H1 (cell line): Measurements from ENCODE around the gene SLTM. TPM values are rescaled to one million over a fixed set of nuclear protein-coding genes. Genes with fewer than 3 reads are reported as not detected.

ENCODE experiments used
- CTCF ChIA-PET: fragments of 300-600 bp; sonication (Branson Sonifier 250); formaldehyde crosslinking; loops from one replicate; lab custom pipeline; 2021; ENCODE audit not compliant: partially characterized antibody; lab: Charles Lee
- POLR2A ChIA-PET: fragments of 300-600 bp; sonication (Branson Sonifier 250); formaldehyde crosslinking; loops from one replicate; lab custom pipeline; 2021; ENCODE audit warnings: inconsistent platforms; ENCODE audit not compliant: partially characterized antibody; lab: Charles Lee
- DNase-seq, 2 experiments: peaks; one replicate each; pipeline versions ENCODE4 v3.0.0 to v3.0.0-alpha.2; 2010 to 2022; ENCODE audit warnings: low spot score in 2 of 2, low read depth in 1 of 2, mixed read lengths in 1 of 2
- FAIRE-seq: peaks from 2 replicates; lab custom pipeline; 2011; peaks lifted over from hg19 to GRCh38; lab: Jason Lieb, UNC
- H2AFZ ChIP-seq: 2 replicates; pipeline ENCODE4 v1.8.1; 2012; ENCODE audit warnings: low read length, inconsistent platforms
- H2AK5ac ChIP-seq: 2 replicates; pipeline ENCODE4 v1.6.1; 2013; ENCODE audit warnings: low read depth, low read length
- H2BK120ac ChIP-seq: replicated peaks from 2 replicates; pipeline ENCODE3; 2013; ENCODE audit warnings: low read depth, low read length, inconsistent platforms
- H2BK12ac ChIP-seq: 2 replicates; pipeline ENCODE4 v1.6.1; 2013; ENCODE audit warnings: low read depth, low read length
- H2BK15ac ChIP-seq: 2 replicates; pipeline ENCODE4 v1.6.1; 2013; ENCODE audit warnings: low read length
- H2BK20ac ChIP-seq: 2 replicates; pipeline ENCODE4 v1.6.1; 2013; ENCODE audit warnings: low read length
- H2BK5ac ChIP-seq: 2 replicates; pipeline ENCODE4 v1.6.1; 2013; ENCODE audit warnings: low read depth, low read length
- H3K14ac ChIP-seq: 2 replicates; pipeline ENCODE4 v1.6.1; 2013; ENCODE audit warnings: inconsistent platforms; ENCODE audit not compliant: insufficient read length
- H3K18ac ChIP-seq: 2 replicates; pipeline ENCODE4 v1.6.1; 2013; ENCODE audit warnings: low read length; ENCODE audit errors: extremely low read depth
- H3K23ac ChIP-seq: 2 replicates; pipeline ENCODE4 v1.6.1; 2013; ENCODE audit warnings: inconsistent platforms; ENCODE audit not compliant: insufficient read length
- H3K23me2 ChIP-seq: 2 replicates; pipeline ENCODE4 v1.6.1; 2013; ENCODE audit warnings: low read depth, low read length
- H3K27ac ChIP-seq: 2 replicates; pipeline ENCODE4 v1.6.1; 2011; ENCODE audit warnings: low read depth, low read length, inconsistent platforms
- H3K27me3 ChIP-seq, 4 experiments: replicated peaks in 1 of 4; 1 replicate in 1 of 4; 2 replicates in 3 of 4; pipeline versions ENCODE4 v1.6.1 to v1.8.1; 2011 to 2013; ENCODE audit warnings: low read length in 3 of 4, mild to moderate bottlenecking in 3 of 4, inconsistent platforms in 2 of 4, mixed read lengths in 2 of 4, moderate library complexity in 1 of 4; ENCODE audit not compliant: control insufficient read depth in 3 of 4, insufficient read depth in 3 of 4; ENCODE audit errors: extremely low read depth in 1 of 4
- H3K36me3 ChIP-seq, 4 experiments: 2 replicates each; pipeline versions ENCODE4 v1.6.1 to v1.8.1; 2011 to 2013; ENCODE audit warnings: mild to moderate bottlenecking in 4 of 4, low read length in 3 of 4, moderate library complexity in 2 of 4, control low read depth in 1 of 4, inconsistent platforms in 1 of 4; ENCODE audit not compliant: insufficient read depth in 4 of 4, control insufficient read depth in 2 of 4
- H3K4ac ChIP-seq: replicated peaks from 2 replicates; pipeline ENCODE3; 2013; ENCODE audit warnings: low read length, low read depth, mixed read lengths, inconsistent platforms; ENCODE audit not compliant: insufficient read length
- H3K4me1 ChIP-seq, 4 experiments: replicated peaks in 1 of 4; 1 replicate in 1 of 4; 2 replicates in 3 of 4; pipeline versions ENCODE4 v1.6.1 to v1.8.1; 2011 to 2013; ENCODE audit warnings: low read length in 3 of 4, inconsistent platforms in 2 of 4, mixed read lengths in 1 of 4; ENCODE audit not compliant: insufficient read depth in 4 of 4, control insufficient read depth in 3 of 4
- H3K4me2 ChIP-seq, 2 experiments: 2 replicates each; pipeline versions ENCODE4 v1.6.1 to v1.8.1; 2011 to 2013; ENCODE audit warnings: low read depth in 2 of 2, low read length in 2 of 2, control low read depth in 1 of 2, inconsistent platforms in 1 of 2, mild to moderate bottlenecking in 1 of 2; ENCODE audit not compliant: insufficient read depth in 1 of 2
- H3K4me3 ChIP-seq, 4 experiments: fragments of 200-600, 300-600 bp in 1 of 4; sonication (generic), shearing (Covaris generic), sonication (Bioruptor Twin) in 1 of 4; 2 replicates each; pipeline versions ENCODE4 v1.5.1 to v1.8.1; 2011 to 2016; ENCODE audit warnings: low read length in 4 of 4, low read depth in 3 of 4, control low read depth in 2 of 4, inconsistent platforms in 2 of 4, mild to moderate bottlenecking in 2 of 4, mixed read lengths in 1 of 4, moderate library complexity in 1 of 4; ENCODE audit not compliant: insufficient read depth in 2 of 4; ENCODE audit errors: extremely low read depth in 1 of 4
- H3K56ac ChIP-seq: replicated peaks from 2 replicates; pipeline ENCODE3; 2013; ENCODE audit warnings: low read depth, mild to moderate bottlenecking, mixed read lengths, low read length, inconsistent platforms; ENCODE audit not compliant: insufficient read length
- H3K79me1 ChIP-seq: 2 replicates; pipeline ENCODE4 v1.6.1; 2013; ENCODE audit warnings: low read depth, low read length, control low read depth
- H3K79me2 ChIP-seq, 2 experiments: 2 replicates each; pipeline versions ENCODE4 v1.6.1 to v1.8.1; 2012 to 2013; ENCODE audit warnings: low read length in 2 of 2, mild to moderate bottlenecking in 2 of 2, inconsistent platforms in 1 of 2; ENCODE audit not compliant: insufficient read depth in 2 of 2, control insufficient read depth in 1 of 2
- H3K9ac ChIP-seq, 4 experiments: replicated peaks in 1 of 4; 1 replicate in 1 of 4; 2 replicates in 3 of 4; pipeline versions ENCODE4 v1.6.1 to v1.8.1; 2011 to 2013; ENCODE audit warnings: low read depth in 3 of 4, low read length in 3 of 4, control low read depth in 2 of 4, mild to moderate bottlenecking in 2 of 4, moderate library complexity in 2 of 4, inconsistent platforms in 1 of 4; ENCODE audit errors: extremely low read depth in 1 of 4
- H3K9me3 ChIP-seq, 2 experiments: 2 replicates each; pipeline versions ENCODE4 v1.6.1 to v1.8.1; 2012 to 2013; ENCODE audit warnings: mild to moderate bottlenecking in 2 of 2, moderate library complexity in 2 of 2, control low read depth in 1 of 2, inconsistent platforms in 1 of 2, low read depth in 1 of 2, low read length in 1 of 2, mixed read lengths in 1 of 2; ENCODE audit not compliant: insufficient read depth in 2 of 2
- H4K20me1 ChIP-seq, 2 experiments: replicated peaks in 1 of 2; 2 replicates each; pipeline versions ENCODE3 to v1.8.1; 2011 to 2013; ENCODE audit warnings: inconsistent platforms in 2 of 2, low read length in 2 of 2, mild to moderate bottlenecking in 1 of 2; ENCODE audit not compliant: insufficient read depth in 2 of 2, control insufficient read depth in 1 of 2
- H4K5ac ChIP-seq: 2 replicates; pipeline ENCODE4 v1.6.1; 2013; ENCODE audit warnings: low read length, low read depth, mixed read lengths, inconsistent platforms; ENCODE audit not compliant: insufficient read length
- H4K8ac ChIP-seq: 2 replicates; pipeline ENCODE4 v1.8.0; 2013; ENCODE audit warnings: mild to moderate bottlenecking, moderate library complexity, low read length, inconsistent platforms; ENCODE audit not compliant: insufficient read depth; ENCODE audit errors: extremely low read depth
- H4K91ac ChIP-seq: replicated peaks from 2 replicates; pipeline ENCODE3; 2013; ENCODE audit warnings: low read length, mixed read lengths, inconsistent platforms; ENCODE audit not compliant: insufficient read length
- CBX5 ChIP-seq: fragments of 300-800, 300-1000 bp; sonication (generic); IDR thresholded peaks from 2 replicates; pipeline ENCODE4 v1.7.1; 2016; ENCODE audit warnings: antibody characterized with exemption, low read length, low read depth
- CREB1 ChIP-seq: IDR thresholded peaks from 2 replicates; pipeline ENCODE4 v1.6.1; 2012; ENCODE audit warnings: inconsistent platforms
- HDAC6 ChIP-seq: IDR thresholded peaks from one replicate; pipeline ENCODE4 v1.7.1; 2012; ENCODE audit warnings: low read depth, mild to moderate bottlenecking, inconsistent platforms, low read length, moderate library complexity
- SAP30 ChIP-seq: fragments of 300-600 bp; sonication (generic); IDR thresholded peaks from 2 replicates; pipeline ENCODE4 v1.7.1; 2012; ENCODE audit warnings: low read length, moderate library complexity, mild to moderate bottlenecking, inconsistent platforms; ENCODE audit not compliant: insufficient read depth, insufficient replicate concordance
- SP1 ChIP-seq: IDR thresholded peaks from 2 replicates; pipeline ENCODE4 v1.6.1; 2011; ENCODE audit warnings: low read depth, low read length
- SP4 ChIP-seq: IDR thresholded peaks from 2 replicates; pipeline ENCODE4 v1.6.1; 2012; ENCODE audit warnings: low read length, inconsistent platforms
- SRF ChIP-seq: IDR thresholded peaks from 2 replicates; pipeline ENCODE4 v1.6.1; 2011; ENCODE audit warnings: mild to moderate bottlenecking, low read depth, low read length, moderate library complexity
- WGBS, 2 experiments: shearing (Covaris generic) in 1 of 2; methylation state at CpG; one replicate each; pipeline versions ENCODE4 v1.1.6 to v1.1.7; 2013 to 2015; ENCODE audit warnings: low lambda C conversion rate in 2 of 2, mixed read lengths in 2 of 2, inconsistent platforms in 1 of 2, low coverage in 1 of 2, missing lambda C conversion rate in 1 of 2; ENCODE audit not compliant: insufficient replicate concordance in 2 of 2, insufficient coverage in 1 of 2, insufficient read length in 1 of 2; ENCODE audit errors: extremely low coverage in 1 of 2, missing lambda C conversion rate in 1 of 2; 5-methylcytosine and 5-hydroxymethylcytosine counted together
- polyA plus RNA-seq, 7 experiments: library from polyadenylated mRNA; depleted of rRNA in 3 of 7; stranded (reverse) in 5 of 7; unstranded in 2 of 7; fragments of >200 nt in 5 of 7; fragments of 200-250 nt in 2 of 7; gene quantifications; 1 replicate in 5 of 7; 2 replicates in 1 of 7; 4 replicates in 1 of 7; pipeline versions ENCODE4 v1.2.1 to v1.2.3, GENCODE V29; 2011 to 2013; ENCODE audit warnings: missing spikeins in 2 of 7, mixed read lengths in 2 of 7
- total RNA-seq: library from RNA; stranded (reverse); fragmentation: NEBNext Ultra II Directional; extraction: Animal tissue kit (Norgen Biotek cat#: 25700); gene quantifications from 2 replicates; pipeline ENCODE4 v1.2.1, GENCODE V29; 2021

Gene SLTM
- total and polyA plus RNA-seq, 2 of the 8 experiments (the other 6 are each of a cell fraction or from before 2014, with no cell fraction given), result 30.8 to 149 TPM

GRCh38 chr15:58921267-58921790, 12.2 kb downstream of the SLTM start:
- no peak overlapping the region for H3K9ac ChIP-seq
- no peaks in the 10 kb centered on the region for H3K9me3 ChIP-seq
- no peak overlapping the region for H4K8ac ChIP-seq
- no peak overlapping the region for H3K4me3 ChIP-seq
- CTCF ChIA-PET, result no interaction called here
- H3K4ac ChIP-seq, result no peak overlapping the region
- H2BK12ac ChIP-seq, result no peak overlapping the region
- H2AFZ ChIP-seq, result no peak overlapping the region
- H4K5ac ChIP-seq, result no peak overlapping the region
- H3K18ac ChIP-seq, result no peak overlapping the region
- WGBS, 2 experiments, result 94% methylated on average over 4 of the region's 4 CpGs; no CpG with 5 or more reads in 1 of the 2 experiments
- H2BK120ac ChIP-seq, result no peak overlapping the region
- peaks cover 0 to 3% (median 0%) of the 10 kb centered on the region in 4 experiments; a peak in 2 of 7 replicates for H3K4me1 ChIP-seq
- H4K20me1 ChIP-seq, result peaks cover 4 to 10% of the 10 kb centered on the region in 2 experiments
- H3K79me2 ChIP-seq, result peaks cover 0 to 96% of the 10 kb centered on the region in 2 experiments; a peak in 3 of 4 replicates
- TF ChIP-seq CBX5 (no peak), SRF (no peak), SP1 (no peak), SP4 (no peak), SAP30 (no peak), HDAC6 (no peak), CREB1 (no peak)
- peaks cover 2% of the 10 kb centered on the region for H3K79me1 ChIP-seq
- no peak overlapping the region for H2BK20ac ChIP-seq
- no peak overlapping the region for H3K4me2 ChIP-seq
- H4K91ac ChIP-seq, result no peak overlapping the region
- no peaks in the 10 kb centered on the region for H3K27me3 ChIP-seq
- H2AK5ac ChIP-seq, result no peak overlapping the region
- no peaks in the 10 kb centered on the region for H3K23me2 ChIP-seq
- H2BK5ac ChIP-seq, result no peak overlapping the region
- DNase-seq (no peak), FAIRE-seq (no peak)
- H3K23ac ChIP-seq, result no peak overlapping the region
- no peak overlapping the region for H3K56ac ChIP-seq
- peaks cover 0 to 59% (median 6%) of the 10 kb centered on the region in 4 experiments; a peak in 4 of 8 replicates for H3K36me3 ChIP-seq
- H2BK15ac ChIP-seq, result no peak overlapping the region
- POLR2A ChIA-PET, result interaction anchor here (0.8 to 2.0 kb wide), 5 partner anchors 9 to 35 kb away, joined by 3 to 6 read pairs (median 4); no protein-coding TSS in a partner anchor
- H3K14ac ChIP-seq, result no peak overlapping the region
- no peak overlapping the region for H3K27ac ChIP-seq
